HEK293T (cell line): Measurements from ENCODE around the gene RAB1A.

Experiments used
- ARNT ChIP-seq: fragments of 450-650 bp; IDR thresholded peaks from 2 replicates; pipeline ENCODE4 v1.6.1; 2017; ENCODE audit warnings: mild to moderate bottlenecking
- BHLHE40 ChIP-seq: fragments of 450-650 bp; IDR thresholded peaks from 2 replicates; pipeline ENCODE4 v1.6.1; 2016; ENCODE audit warnings: mild to moderate bottlenecking, moderate library complexity, borderline replicate concordance
- FOXA1 ChIP-seq: fragments of 450-650 bp; IDR thresholded peaks from 2 replicates; pipeline ENCODE4 v1.6.1; 2016; ENCODE audit warnings: mild to moderate bottlenecking
- FOXM1 ChIP-seq: fragments of 450-650 bp; IDR thresholded peaks from 2 replicates; pipeline ENCODE4 v1.6.1; 2017; ENCODE audit warnings: mild to moderate bottlenecking, borderline replicate concordance
- L3MBTL2 ChIP-seq: fragments of 450-650 bp; conservative IDR thresholded peaks from 2 replicates; pipeline ENCODE4 v1.6.1; 2016; ENCODE audit warnings: mild to moderate bottlenecking
- SP1 ChIP-seq: fragments of 450-650 bp; IDR thresholded peaks from 2 replicates; pipeline ENCODE4 v1.6.1; 2017
- SUZ12 ChIP-seq: fragments of 450-650 bp; IDR thresholded peaks from 2 replicates; pipeline ENCODE4 v1.6.1; 2016; ENCODE audit warnings: mild to moderate bottlenecking
- TARDBP ChIP-seq: fragments of 450-650 bp; IDR thresholded peaks from 2 replicates; pipeline ENCODE4 v1.6.1; 2016
- ZNF384 ChIP-seq: fragments of 450-650 bp; IDR thresholded peaks from 2 replicates; pipeline ENCODE4 v1.6.1; 2016

DNA sequence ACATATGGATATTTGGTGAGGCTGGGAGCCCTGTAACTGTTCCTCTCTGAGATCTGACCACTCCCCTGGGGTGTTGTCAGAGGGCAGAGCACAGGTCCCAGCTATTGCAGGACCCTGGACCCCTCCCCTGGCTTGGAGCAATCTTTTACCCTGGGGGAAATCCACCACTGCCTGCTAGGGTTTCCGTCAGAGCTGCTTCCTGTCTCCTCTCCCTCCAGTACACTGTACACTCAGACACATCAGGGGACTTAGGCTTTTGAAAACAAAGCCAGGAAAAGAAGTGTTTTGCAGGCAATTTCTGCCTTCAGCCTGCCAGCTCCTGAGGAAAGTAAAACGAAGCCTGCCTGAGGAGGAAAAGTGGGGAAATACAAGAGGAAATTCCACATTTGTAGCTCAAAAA, 86.9 kb downstream of the RAB1A start:
- TF ChIP-seq FOXA1 = no peak
- TF ChIP-seq BHLHE40 = no peak
- no peak for TF ChIP-seq SP1
- no peak for TF ChIP-seq FOXM1
- TF ChIP-seq L3MBTL2 = no peak
- TF ChIP-seq ZNF384 = no peak
- no peak for TF ChIP-seq SUZ12
- TF ChIP-seq TARDBP = no peak
- no peak for TF ChIP-seq ARNT
